ENCODE results near the gene FBXO47. TPM values are rescaled to one million over a fixed set of nuclear protein-coding genes. Genes with fewer than 3 reads are reported as not detected.

Gene FBXO47
- total RNA-seq, 1 donor from 2014 or later = not detected

- no peak for DNase-seq (ENCODE audit: low spot score in 2 of 2, unreplicated experiment in 2 of 2)
- H3K36me3 Mint-ChIP-seq = no peaks in the 10 kb centered on the region
- TF ChIP-seq CTCF (IDR thresholded peaks at IDR 0.05; ENCODE audit: unreplicated experiment) = no peak
- H3K27me3 Mint-ChIP-seq (ENCODE audit: low read depth) = peaks cover 13% of the 10 kb centered on the region
- H3K9me3 Mint-ChIP-seq = peaks cover 6% of the 10 kb centered on the region
- H3K4me3 Mint-ChIP-seq = no peak overlapping the region
- peak overlapping the region; percentile 27 for H3K27ac Mint-ChIP-seq
- peaks cover 9% of the 10 kb centered on the region for H3K4me1 Mint-ChIP-seq
Measured at GRCh38 chr17:39014044-39014794, 47.0 kb upstream of the FBXO47 start.

- Mint-ChIP-seq H3K4me3 (no peak overlapping the region), H3K27ac (no peak overlapping the region), H3K36me3 (no peaks in the 10 kb centered on the region), H3K9me3 (no peaks in the 10 kb centered on the region), H3K27me3 (ENCODE audit: low read depth) (peaks cover 13% of the 10 kb centered on the region), H3K4me1 (peaks cover 9% of the 10 kb centered on the region)
- TF ChIP-seq CTCF (IDR thresholded peaks at IDR 0.05; ENCODE audit: unreplicated experiment) = no peak
- no peak for DNase-seq (ENCODE audit: low spot score in 2 of 2, unreplicated experiment in 2 of 2)
Measured at GRCh38 chr17:39012725-39013124, 45.5 kb upstream of the FBXO47 start.

- Mint-ChIP-seq H3K9me3 (no peaks in the 10 kb centered on the region), H3K27ac (no peak overlapping the region), H3K4me1 (peaks cover 9% of the 10 kb centered on the region), H3K4me3 (no peak overlapping the region), H3K36me3 (no peaks in the 10 kb centered on the region), H3K27me3 (ENCODE audit: low read depth) (peaks cover 13% of the 10 kb centered on the region)
- TF ChIP-seq CTCF (IDR thresholded peaks at IDR 0.05; ENCODE audit: unreplicated experiment) = no peak
- no peak for DNase-seq (ENCODE audit: low spot score in 2 of 2, unreplicated experiment in 2 of 2)
Measured at GRCh38 chr17:39011907-39012468, 44.8 kb upstream of the FBXO47 start.

GRCh38 chr17:39009581-39010001 lies 42.4 kb upstream of the FBXO47 start:
- H3K9me3 Mint-ChIP-seq = no peaks in the 10 kb centered on the region
- no peak overlapping the region for H3K4me3 Mint-ChIP-seq
- no peak for TF ChIP-seq CTCF (IDR thresholded peaks at IDR 0.05; ENCODE audit: unreplicated experiment)
- no peak overlapping the region for H3K27ac Mint-ChIP-seq
- H3K36me3 Mint-ChIP-seq = no peaks in the 10 kb centered on the region
- H3K4me1 Mint-ChIP-seq = peaks cover 7% of the 10 kb centered on the region
- H3K27me3 Mint-ChIP-seq (ENCODE audit: low read depth) = peaks cover 13% of the 10 kb centered on the region
- DNase-seq (ENCODE audit: low spot score in 2 of 2, unreplicated experiment in 2 of 2) = no peak

- H3K9me3 Mint-ChIP-seq = no peaks in the 10 kb centered on the region
- no peaks in the 10 kb centered on the region for H3K36me3 Mint-ChIP-seq
- no peak overlapping the region for H3K4me3 Mint-ChIP-seq
- no peak for TF ChIP-seq CTCF (IDR thresholded peaks at IDR 0.05; ENCODE audit: unreplicated experiment)
- DNase-seq (ENCODE audit: low spot score in 2 of 2, unreplicated experiment in 2 of 2) = no peak
- peaks cover 15% of the 10 kb centered on the region for H3K27me3 Mint-ChIP-seq (ENCODE audit: low read depth)
- H3K27ac Mint-ChIP-seq = no peak overlapping the region
- H3K4me1 Mint-ChIP-seq = no peaks in the 10 kb centered on the region
Measured at GRCh38 chr17:39008633-39009032, 41.4 kb upstream of the FBXO47 start.
